HepG2 (cell line): ENCODE measurements around the gene TJP2. TPM values are rescaled to one million over a fixed set of nuclear protein-coding genes. Genes with fewer than 3 reads are reported as not detected.
A peak's percentile ranks its signal among the peaks of the same experiment; 100 is the strongest.

Source experiments
- ATAC-seq: fragments of 200-7000 bp; cut with Tn5 transposase; 3 replicates; pipeline ENCODE4 v1.9.1; 2020; ENCODE audit warnings: mild to moderate bottlenecking, moderate library complexity
- BruUV-seq: library from RNA; stranded (reverse); fragments of 400-500 nt; replicated peaks from 2 replicates; lab custom pipeline; 2021; lab: Mats Ljungman, UMichigan
- CTCF ChIA-PET: fragments of 300-600 bp; formaldehyde crosslinking; extraction: SDS; loops from one replicate; lab custom pipeline; 2021; ENCODE audit warnings: low total read pairs, inconsistent platforms, low intra/inter-chr PET ratio; lab: Yijun Ruan, JAX
- POLR2A ChIA-PET: fragments of 350-600 bp; sonication (Branson Sonifier 250); formaldehyde crosslinking; loops from one replicate; lab custom pipeline; 2020; ENCODE audit warnings: antibody characterized with exemption, inconsistent platforms; lab: Yijun Ruan, JAX
- DNase-seq: peaks from one replicate; pipeline ENCODE4 v3.0.0-alpha.2; 2015; ENCODE audit warnings: low spot score
- FAIRE-seq: peaks from 3 replicates; lab custom pipeline; 2011; peaks lifted over from hg19 to GRCh38; lab: Jason Lieb, UNC
- H2AFZ ChIP-seq: one replicate; pipeline ENCODE4 v1.6.1; 2011; ENCODE audit warnings: low read length, inconsistent platforms
- H3K27ac ChIP-seq: fragments of 300-600 bp; 3 replicates; pipeline ENCODE4 v1.8.0; 2011; ENCODE audit warnings: mixed run types, mild to moderate bottlenecking, mixed read lengths, low read length, inconsistent platforms; ENCODE audit not compliant: insufficient read depth; ENCODE audit errors: extremely low read length
- H3K27me3 ChIP-seq, 2 experiments: fragments of 200-600 bp in 1 of 2; 2 replicates in 1 of 2; 3 replicates in 1 of 2; pipeline versions ENCODE4 v1.6.0 to v1.8.0; 2011; ENCODE audit warnings: low read length in 2 of 2, mild to moderate bottlenecking in 2 of 2, moderate library complexity in 2 of 2, inconsistent platforms in 1 of 2; ENCODE audit not compliant: insufficient read depth in 2 of 2, control insufficient read depth in 1 of 2
- H3K36me3 ChIP-seq, 2 experiments: fragments of 200-600 bp in 1 of 2; replicated peaks in 1 of 2; 2 replicates in 1 of 2; 3 replicates in 1 of 2; pipeline versions ENCODE4 v1.5.1 to v1.8.0; 2011; ENCODE audit warnings: low read length in 2 of 2, inconsistent platforms in 1 of 2; ENCODE audit not compliant: insufficient read depth in 2 of 2, control insufficient read depth in 1 of 2
- H3K4me1 ChIP-seq: 2 replicates; pipeline ENCODE4 v1.5.1; 2012; ENCODE audit warnings: low read length, inconsistent platforms; ENCODE audit not compliant: insufficient read depth
- H3K4me2 ChIP-seq: 2 replicates; pipeline ENCODE4 v1.6.0; 2011; ENCODE audit warnings: low read depth, low read length, inconsistent platforms
- H3K4me3 ChIP-seq, 3 experiments: fragments of 200-600 bp in 1 of 3; sonication (generic), shearing (Covaris generic) in 1 of 3; replicated peaks in 1 of 3; 2 replicates each; pipeline ENCODE4 v1.5.1; 2011 to 2016; ENCODE audit warnings: low read length in 3 of 3, inconsistent platforms in 2 of 3, low read depth in 2 of 3, mild to moderate bottlenecking in 2 of 3, control low read depth in 1 of 3, mixed read lengths in 1 of 3; ENCODE audit not compliant: insufficient read depth in 1 of 3
- H3K79me2 ChIP-seq: one replicate; pipeline ENCODE4 v1.6.1; 2011; ENCODE audit warnings: low read length, inconsistent platforms; ENCODE audit not compliant: insufficient read depth
- H3K9ac ChIP-seq: 2 replicates; pipeline ENCODE4 v1.6.0; 2011; ENCODE audit warnings: mild to moderate bottlenecking, low read depth, low read length, inconsistent platforms; ENCODE audit not compliant: insufficient read depth
- H3K9me3 ChIP-seq: 2 replicates; pipeline ENCODE4 v1.5.1; 2012; ENCODE audit warnings: mild to moderate bottlenecking, low read length
- H4K20me1 ChIP-seq: 2 replicates; pipeline ENCODE4 v1.6.0; 2011; ENCODE audit warnings: inconsistent platforms, mild to moderate bottlenecking, low read length, moderate library complexity; ENCODE audit not compliant: insufficient read depth
- ARID4A ChIP-seq: sonication (generic); formaldehyde crosslinking; IDR thresholded peaks from 2 replicates; pipeline ENCODE4 v1.5.0; 2020; ENCODE audit warnings: mild to moderate bottlenecking, missing genetic modification reagents, borderline replicate concordance
- CREBL2 ChIP-seq: sonication (generic); formaldehyde crosslinking; IDR thresholded peaks from 2 replicates; pipeline ENCODE4 v1.8.1; 2023; ENCODE audit warnings: missing genetic modification reagents, mild to moderate bottlenecking, borderline replicate concordance
- ERF ChIP-seq: IDR thresholded peaks from 2 replicates; pipeline ENCODE4 v1.6.1; 2018; ENCODE audit warnings: missing biosample characterization, missing genetic modification reagents
- MIER3 ChIP-seq: IDR thresholded peaks from 2 replicates; pipeline ENCODE4 v1.6.1; 2016; ENCODE audit warnings: missing compliant biosample characterization, borderline replicate concordance
- PRMT3 ChIP-seq: sonication (generic); formaldehyde crosslinking; IDR thresholded peaks from 2 replicates; pipeline ENCODE4 v1.8.1; 2022; ENCODE audit warnings: low read depth, mild to moderate bottlenecking, moderate library complexity, missing genetic modification reagents, borderline replicate concordance
- RARG ChIP-seq: sonication (generic); formaldehyde crosslinking; IDR thresholded peaks from 2 replicates; pipeline ENCODE4 v1.4.0; 2020; ENCODE audit warnings: low read depth, mild to moderate bottlenecking, missing genetic modification reagents
- ZNF280B ChIP-seq: sonication (generic); formaldehyde crosslinking; IDR thresholded peaks from 2 replicates; pipeline ENCODE4 v1.5.0; 2020; ENCODE audit warnings: missing genetic modification reagents, mild to moderate bottlenecking, borderline replicate concordance
- WGBS: methylation state at CpG from one replicate; pipeline ENCODE4 v1.1.6; 2017; ENCODE audit warnings: low lambda C conversion rate; 5-methylcytosine and 5-hydroxymethylcytosine counted together
- in situ Hi-C: cut with HindIII; loops from 2 replicates; pipeline ENCODE4 v1.10.0; 2017; ENCODE audit warnings: low pct_unique_long_range_greater_than_20kb; ENCODE audit not compliant: extremely low pct_ligation_motif_present
- intact Hi-C: fragments of 100-400 bp; cut with micrococcal nuclease; formaldehyde crosslinking; loops from one replicate; pipeline ENCODE4 v1.10.0; 2022; ENCODE audit not compliant: unreplicated experiment
- polyA plus RNA-seq, 8 experiments: library from polyadenylated mRNA; depleted of rRNA in 3 of 8; stranded (reverse) in 7 of 8; unstranded in 1 of 8; fragments of >200 nt; fragmentation: Illumina TruSeq in 4 of 8; extraction: Trizol in 4 of 8; gene quantifications; 2 replicates each; pipeline versions ENCODE4 v1.2.1 to v1.2.3, GENCODE V29; 2011 to 2016; ENCODE audit warnings: low read depth in 4 of 8, missing spikeins in 1 of 8, mixed read lengths in 1 of 8; ENCODE audit not compliant: insufficient read depth in 1 of 8
- total RNA-seq, 5 experiments: library from RNA; depleted of rRNA; stranded (reverse); fragments of >200 nt; fragmentation: Illumina TruSeq; extraction: Trizol; gene quantifications; 2 replicates each; pipeline ENCODE4 v1.2.3, GENCODE V29; 2016; ENCODE audit warnings: low read depth in 1 of 5

The TJP2 gene
- total and polyA plus RNA-seq, 2 of the 13 experiments (the other 11 are each of a cell fraction or from before 2014, with no cell fraction given) = 109 to 110 TPM

- POLR2A ChIA-PET = no interaction called here
- peaks cover 9% of the 10 kb centered on the region; the same call in 1 of the 2 replicates for H4K20me1 ChIP-seq
- no peak for FAIRE-seq
- H3K4me3 ChIP-seq = no peak overlapping the region
- no peaks in the 10 kb centered on the region for H3K79me2 ChIP-seq
- H3K36me3 ChIP-seq = peaks cover 1 to 5% of the 10 kb centered on the region in 2 experiments; a peak in 2 of 5 replicates
- 52% methylated on average over 4 of the region's 5 CpGs for WGBS
- no peak overlapping the region for H3K4me2 ChIP-seq
- ATAC-seq = peak; percentile 41
- DNase-seq = no peak
- intact Hi-C loops = no loop called here
- no peaks in the 10 kb centered on the region for H3K9me3 ChIP-seq
- CTCF ChIA-PET = no interaction called here
- no peak overlapping the region for H3K9ac ChIP-seq
- H3K4me1 ChIP-seq = no peaks in the 10 kb centered on the region
- H3K27ac ChIP-seq = no peak overlapping the region
- in situ Hi-C loops = no loop called here
- no peak overlapping the region for H2AFZ ChIP-seq
- TF ChIP-seq PRMT3 (CRISPR knock-in tag) (no peak), MIER3 (no peak), RARG (CRISPR knock-in tag) (no peak), CREBL2 (CRISPR knock-in tag) (no peak), ZNF280B (CRISPR knock-in tag) (no peak), ERF (CRISPR knock-in tag) (no peak), ARID4A (no peak)
- H3K27me3 ChIP-seq = no peaks in the 10 kb centered on the region; a peak in 1 of 5 replicates
- no TSS peak for BruUV-seq
Measured at GRCh38 chr9:69260161-69260560, 86.1 kb downstream of the TJP2 start.
